ENCODE data around the gene TCN2.

- no peak for TF ChIP-seq ZNF449 (CRISPR knock-in tag; IDR thresholded peaks at IDR 0.05)
- TF ChIP-seq ZBTB33 (CRISPR knock-in tag; IDR thresholded peaks at IDR 0.05), result no peak
- no peak for TF ChIP-seq STAG1 (CRISPR knock-in tag; IDR thresholded peaks at IDR 0.05; ENCODE audit: borderline replicate concordance)
- no peak for TF ChIP-seq SETDB1 (IDR thresholded peaks at IDR 0.05; ENCODE audit: low read length)
- no peak for TF ChIP-seq SRSF9 (IDR thresholded peaks at IDR 0.05; ENCODE audit: borderline replicate concordance, low read depth, low read length)
- no peak for TF ChIP-seq JUND (IDR thresholded peaks at IDR 0.05; ENCODE audit: borderline replicate concordance, low read depth, low read length)
- TF ChIP-seq JUND (tag; IDR thresholded peaks at IDR 0.05; ENCODE audit: borderline replicate concordance, low read depth, low read length), result no peak
- no peak for TF ChIP-seq MAX (CRISPR knock-in tag; IDR thresholded peaks at IDR 0.05)
Observed at GRCh38 chr22:30637701-30638114, 30.7 kb downstream of the TCN2 start.

Data from K562 (cell line).